Karpas-422 (cell line): ENCODE results near the gene HERC4. TPM values are rescaled to one million over a fixed set of nuclear protein-coding genes. Genes with fewer than 3 reads are reported as not detected.

Experiments
- DNase-seq: peaks from one replicate; pipeline ENCODE4 v3.0.0-alpha.2; 2015
- H2AFZ ChIP-seq: fragments of 200-600 bp; sonication (generic); 2 replicates; pipeline ENCODE4 v1.6.1; 2014; ENCODE audit warnings: antibody characterized with exemption, low read length, mixed read lengths
- H3K27ac ChIP-seq: fragments of 200-600 bp; sonication (generic); 2 replicates; pipeline ENCODE4 v1.5.1; 2014; ENCODE audit warnings: mild to moderate bottlenecking, low read length, moderate library complexity
- H3K27me3 ChIP-seq: fragments of 200-600 bp; sonication (generic); 2 replicates; pipeline ENCODE4 v1.6.1; 2014; ENCODE audit warnings: low read length, mixed read lengths
- H3K36me3 ChIP-seq: fragments of 200-600 bp; sonication (generic); 2 replicates; pipeline ENCODE4 v1.6.1; 2014; ENCODE audit warnings: low read length, mixed read lengths; ENCODE audit not compliant: insufficient read depth
- H3K4me1 ChIP-seq: fragments of 200-600 bp; sonication (generic); 2 replicates; pipeline ENCODE4 v1.6.1; 2014; ENCODE audit warnings: mild to moderate bottlenecking, low read length, mixed read lengths
- H3K4me2 ChIP-seq: fragments of 200-600 bp; sonication (generic); 2 replicates; pipeline ENCODE4 v1.6.1; 2014; ENCODE audit warnings: low read length, low read depth, mild to moderate bottlenecking; ENCODE audit not compliant: poor library complexity, severe bottlenecking
- H3K4me3 ChIP-seq: fragments of 200-600 bp; sonication (generic); 2 replicates; pipeline ENCODE4 v1.5.1; 2014; ENCODE audit warnings: mild to moderate bottlenecking, antibody characterized with exemption, low read length, mixed read lengths
- H3K79me2 ChIP-seq: fragments of 200-600 bp; sonication (generic); 2 replicates; pipeline ENCODE4 v1.6.1; 2014; ENCODE audit warnings: mild to moderate bottlenecking, low read length, mixed read lengths
- H3K9ac ChIP-seq: fragments of 200-600 bp; sonication (generic); 2 replicates; pipeline ENCODE4 v1.6.0; 2014; ENCODE audit warnings: low read length
- H3K9me2 ChIP-seq: fragments of 200-600 bp; sonication (generic), shearing (Covaris generic); replicated peaks from 2 replicates; pipeline ENCODE4 v1.6.0; 2014; ENCODE audit warnings: mild to moderate bottlenecking, low read length, moderate library complexity; ENCODE audit not compliant: insufficient read depth
- H3K9me3 ChIP-seq: fragments of 300-700, 200-600 bp; sonication (generic); 2 replicates; pipeline ENCODE4 v1.6.1; 2014; ENCODE audit warnings: low read length, mixed read lengths
- H4K20me1 ChIP-seq: fragments of 200-600 bp; sonication (generic); 2 replicates; pipeline ENCODE4 v1.6.1; 2014; ENCODE audit warnings: mild to moderate bottlenecking, antibody characterized with exemption, low read length, low read depth; ENCODE audit not compliant: insufficient read depth
- total RNA-seq: library from RNA; depleted of rRNA; stranded (reverse); fragments of >200 nt; shearing (Covaris generic); gene quantifications from 2 replicates; pipeline ENCODE4 v1.2.3, GENCODE V29; 2014; ENCODE audit warnings: low replicate concordance

HERC4 gene
- total RNA-seq, 1 experiment from 2014 or later: 99.9 TPM

GRCh38 chr10:68087685-68088401 is 12.8 kb upstream of the HERC4 start:
- H3K27me3 ChIP-seq: no peaks in the 10 kb centered on the region
- H3K4me3 ChIP-seq: no peak overlapping the region
- H3K79me2 ChIP-seq: no peaks in the 10 kb centered on the region
- no peaks in the 10 kb centered on the region for H3K9me3 ChIP-seq
- H3K36me3 ChIP-seq: no peaks in the 10 kb centered on the region
- no peaks in the 10 kb centered on the region for H4K20me1 ChIP-seq
- no peak overlapping the region for H3K4me2 ChIP-seq
- no peaks in the 10 kb centered on the region for H3K9me2 ChIP-seq
- H3K27ac ChIP-seq: no peak overlapping the region
- H3K9ac ChIP-seq: no peak overlapping the region
- no peaks in the 10 kb centered on the region for H3K4me1 ChIP-seq
- no peak overlapping the region for H2AFZ ChIP-seq
- DNase-seq: no peak

- no peaks in the 10 kb centered on the region for H3K79me2 ChIP-seq
- H3K27ac ChIP-seq: no peak overlapping the region
- H3K27me3 ChIP-seq: no peaks in the 10 kb centered on the region
- no peaks in the 10 kb centered on the region for H3K9me2 ChIP-seq
- H3K4me2 ChIP-seq: no peak overlapping the region
- no peaks in the 10 kb centered on the region for H4K20me1 ChIP-seq
- H3K36me3 ChIP-seq: no peaks in the 10 kb centered on the region
- H2AFZ ChIP-seq: no peak overlapping the region
- no peak overlapping the region for H3K4me3 ChIP-seq
- no peak overlapping the region for H3K9ac ChIP-seq
- no peaks in the 10 kb centered on the region for H3K4me1 ChIP-seq
- H3K9me3 ChIP-seq: no peaks in the 10 kb centered on the region
- no peak for DNase-seq
Measured at GRCh38 chr10:68086910-68087684, 12.0 kb upstream of the HERC4 start.

- H3K9me2 ChIP-seq: no peaks in the 10 kb centered on the region
- no peak overlapping the region for H2AFZ ChIP-seq
- H3K27ac ChIP-seq: no peak overlapping the region
- H4K20me1 ChIP-seq: no peaks in the 10 kb centered on the region
- H3K4me2 ChIP-seq: no peak overlapping the region
- H3K36me3 ChIP-seq: no peaks in the 10 kb centered on the region
- no peaks in the 10 kb centered on the region for H3K27me3 ChIP-seq
- no peaks in the 10 kb centered on the region for H3K9me3 ChIP-seq
- no peak overlapping the region for H3K4me3 ChIP-seq
- no peaks in the 10 kb centered on the region for H3K79me2 ChIP-seq
- H3K9ac ChIP-seq: no peak overlapping the region
- no peak for DNase-seq
- no peaks in the 10 kb centered on the region for H3K4me1 ChIP-seq
Measured at GRCh38 chr10:68086011-68086410, 10.9 kb upstream of the HERC4 start.

GRCh38 chr10:68084469-68084868 is 9.4 kb upstream of the HERC4 start:
- Histone ChIP-seq H3K27ac (no peak overlapping the region), H2AFZ (no peak overlapping the region), H3K4me3 (no peak overlapping the region), H3K4me1 (no peaks in the 10 kb centered on the region), H3K4me2 (no peak overlapping the region), H3K79me2 (no peaks in the 10 kb centered on the region), H3K9me3 (no peaks in the 10 kb centered on the region), H3K27me3 (no peaks in the 10 kb centered on the region), H4K20me1 (no peaks in the 10 kb centered on the region), H3K36me3 (no peaks in the 10 kb centered on the region), H3K9ac (no peak overlapping the region), H3K9me2 (no peaks in the 10 kb centered on the region)
- DNase-seq: no peak

GRCh38 chr10:68083953-68084352 is 8.9 kb upstream of the HERC4 start:
- H3K4me1 ChIP-seq: no peaks in the 10 kb centered on the region
- no peaks in the 10 kb centered on the region for H3K79me2 ChIP-seq
- H3K27me3 ChIP-seq: no peaks in the 10 kb centered on the region
- H3K9me2 ChIP-seq: no peaks in the 10 kb centered on the region
- no peaks in the 10 kb centered on the region for H3K36me3 ChIP-seq
- H2AFZ ChIP-seq: no peak overlapping the region
- no peak overlapping the region for H3K4me2 ChIP-seq
- no peak overlapping the region for H3K4me3 ChIP-seq
- no peaks in the 10 kb centered on the region for H3K9me3 ChIP-seq
- H4K20me1 ChIP-seq: no peaks in the 10 kb centered on the region
- no peak overlapping the region for H3K9ac ChIP-seq
- DNase-seq: no peak
- no peak overlapping the region for H3K27ac ChIP-seq

DNA sequence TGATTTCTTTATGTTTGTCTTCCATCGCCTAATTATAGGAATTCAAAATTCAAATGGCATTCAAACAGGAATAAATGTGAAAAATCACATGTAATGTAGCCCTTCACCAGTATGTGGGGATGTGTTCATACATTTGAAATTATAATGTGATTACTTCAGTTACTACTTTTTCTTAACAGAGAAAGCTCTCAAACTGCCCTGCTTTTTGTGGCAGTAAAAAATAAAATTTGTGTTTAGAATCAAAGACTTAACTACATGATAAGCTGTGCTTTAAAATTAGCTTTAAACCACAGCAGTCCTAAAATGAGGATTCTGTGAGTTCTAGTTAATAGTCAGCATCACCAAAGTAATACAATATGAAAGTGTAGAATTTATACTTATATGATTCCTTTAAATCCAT is 7.8 kb upstream of the HERC4 start:
- Histone ChIP-seq H3K9me2 (no peaks in the 10 kb centered on the region), H3K36me3 (no peaks in the 10 kb centered on the region)

GRCh38 chr10:68081916-68082315 is 6.8 kb upstream of the HERC4 start:
- no peak for DNase-seq

More for the DNA sequence above, 7.8 kb upstream of the HERC4 start:
- Histone ChIP-seq H3K27ac (no peak overlapping the region), H3K4me1 (no peaks in the 10 kb centered on the region), H2AFZ (no peak overlapping the region), H4K20me1 (no peaks in the 10 kb centered on the region), H3K9ac (no peak overlapping the region), H3K79me2 (no peaks in the 10 kb centered on the region), H3K4me3 (no peak overlapping the region), H3K9me3 (no peaks in the 10 kb centered on the region), H3K4me2 (no peak overlapping the region), H3K27me3 (no peaks in the 10 kb centered on the region)
- no peak for DNase-seq

DNA sequence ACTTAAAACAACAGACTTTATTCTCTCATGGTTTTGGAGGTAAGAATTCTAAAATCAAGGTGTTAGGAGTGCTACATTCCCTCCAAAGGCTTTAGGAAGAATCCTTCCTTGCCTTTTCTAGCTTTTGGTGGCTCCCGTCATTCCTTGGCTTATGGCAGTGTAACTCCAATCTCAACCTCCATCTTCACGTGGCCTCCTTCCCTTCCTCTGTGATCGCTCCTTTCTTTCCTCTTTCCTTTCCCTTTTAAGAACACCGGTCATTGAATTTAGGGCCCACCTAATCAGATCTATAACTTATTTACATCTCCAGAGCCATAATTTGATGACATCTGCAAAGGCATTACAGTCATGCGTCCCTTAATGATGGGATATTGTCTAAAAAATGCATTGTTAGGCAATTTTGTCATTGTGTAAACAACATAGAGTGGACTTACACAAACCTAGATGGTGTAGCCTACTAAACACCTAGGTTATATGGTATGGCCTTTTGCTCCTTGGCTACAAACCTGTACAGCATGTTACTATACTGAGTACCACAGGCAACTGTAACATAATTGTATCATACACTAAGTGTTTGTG is 5.9 kb upstream of the HERC4 start:
- H3K4me3 ChIP-seq: no peak overlapping the region
- no peak overlapping the region for H3K27ac ChIP-seq
- H3K9ac ChIP-seq: no peak overlapping the region
- no peaks in the 10 kb centered on the region for H3K79me2 ChIP-seq
- H4K20me1 ChIP-seq: no peaks in the 10 kb centered on the region
- no peak overlapping the region for H2AFZ ChIP-seq
- no peaks in the 10 kb centered on the region for H3K9me3 ChIP-seq
- no peaks in the 10 kb centered on the region for H3K36me3 ChIP-seq
- H3K9me2 ChIP-seq: no peaks in the 10 kb centered on the region
- H3K4me2 ChIP-seq: no peak overlapping the region
- DNase-seq: no peak
- H3K4me1 ChIP-seq: no peaks in the 10 kb centered on the region
- H3K27me3 ChIP-seq: no peaks in the 10 kb centered on the region

More at GRCh38 chr10:68081916-68082315, 6.8 kb upstream of the HERC4 start:
- Histone ChIP-seq H3K27me3 (no peaks in the 10 kb centered on the region), H2AFZ (no peak overlapping the region), H3K4me2 (no peak overlapping the region), H3K4me1 (no peaks in the 10 kb centered on the region), H3K4me3 (no peak overlapping the region), H3K27ac (no peak overlapping the region), H3K9me3 (no peaks in the 10 kb centered on the region), H3K9me2 (no peaks in the 10 kb centered on the region), H3K36me3 (no peaks in the 10 kb centered on the region), H3K79me2 (no peaks in the 10 kb centered on the region), H3K9ac (no peak overlapping the region), H4K20me1 (no peaks in the 10 kb centered on the region)
